HG03095 (cell line): ENCODE results near the gene GLDN.
"Not testable (repeated sequence)": the region's sequence is repeated elsewhere in the genome, so short reads cannot be mapped to it uniquely, and the experiment has no call there.

Experiments used
- ATAC-seq: cut with Tn5 transposase; IDR thresholded peaks from one replicate; pipeline ENCODE4 v1.9.1; 2021; ENCODE audit warnings: moderate library complexity; ENCODE audit not compliant: unreplicated experiment

Gene GLDN

DNA sequence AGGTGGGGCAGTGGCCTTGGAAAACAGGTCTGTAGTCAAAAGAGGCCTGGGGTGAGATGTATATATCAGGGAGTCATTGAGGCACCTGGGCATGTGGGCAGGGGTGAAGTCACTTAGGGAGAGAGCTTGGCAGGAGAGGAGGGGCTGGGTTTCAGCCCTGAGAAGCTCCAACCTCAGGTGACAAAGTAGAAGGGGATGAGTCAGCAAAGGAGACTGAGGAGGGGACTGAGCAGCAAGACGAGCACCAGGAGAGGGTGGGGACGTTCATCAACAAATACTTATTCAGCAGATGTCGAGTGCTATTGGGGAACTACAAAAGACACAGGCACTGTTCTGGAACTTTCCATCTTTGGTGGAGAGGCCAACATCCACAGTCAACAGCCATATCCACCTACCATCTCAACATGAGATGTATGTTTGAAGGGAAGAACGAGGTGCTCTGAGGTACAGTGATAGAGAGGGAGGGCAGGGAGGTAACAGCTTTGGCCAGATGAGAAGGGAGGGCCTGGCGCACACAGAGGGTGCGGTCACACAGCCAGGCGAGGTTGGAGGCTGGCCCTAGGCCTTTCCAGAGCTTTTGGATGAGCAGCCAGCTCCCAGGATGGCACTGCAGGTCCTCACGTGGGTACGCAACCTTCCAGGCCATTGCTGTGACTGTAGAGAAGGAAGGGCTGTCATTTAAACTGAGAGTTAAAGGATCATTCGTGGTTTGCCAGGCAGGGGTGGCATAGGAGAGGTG is 45.7 kb downstream of the GLDN start:
- no peak for ATAC-seq

DNA sequence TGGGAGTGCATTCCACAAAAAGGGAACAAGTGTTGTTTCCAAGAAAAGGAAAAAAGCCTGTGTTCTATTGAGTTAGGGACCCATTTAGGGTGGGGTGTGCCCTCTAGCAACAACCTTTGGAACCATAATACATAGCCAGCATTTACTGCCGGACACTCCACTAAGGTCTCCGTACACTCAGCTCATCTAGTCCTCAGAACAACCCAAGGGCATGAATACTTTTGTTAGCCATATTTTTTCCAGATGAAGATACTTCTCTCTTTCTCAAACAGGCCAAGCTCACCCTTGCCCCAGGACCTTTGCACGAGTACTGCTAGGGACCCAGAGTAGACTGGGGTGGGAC is 46.2 kb downstream of the GLDN start:
- no peak for ATAC-seq

DNA sequence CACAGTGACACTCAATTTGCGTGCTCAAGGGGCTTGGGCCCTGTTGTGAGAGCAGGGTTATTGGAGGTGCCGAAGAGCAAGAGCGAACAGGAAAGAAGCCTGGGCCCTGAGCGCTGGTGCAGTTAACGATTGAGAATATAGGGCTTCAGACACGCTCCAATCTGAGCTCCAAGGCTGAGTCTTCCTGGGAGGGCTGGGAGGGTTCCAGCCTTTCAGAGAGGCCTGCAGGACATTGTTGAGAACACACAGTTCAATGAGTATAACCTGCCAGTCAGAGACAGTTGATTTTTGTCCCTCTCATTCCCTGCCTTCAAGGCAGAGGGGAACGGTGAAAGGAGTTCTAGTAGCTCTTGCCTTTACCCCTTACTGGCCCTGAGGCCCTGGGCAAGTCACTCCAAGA is 47.3 kb downstream of the GLDN start:
- ATAC-seq = no peak

DNA sequence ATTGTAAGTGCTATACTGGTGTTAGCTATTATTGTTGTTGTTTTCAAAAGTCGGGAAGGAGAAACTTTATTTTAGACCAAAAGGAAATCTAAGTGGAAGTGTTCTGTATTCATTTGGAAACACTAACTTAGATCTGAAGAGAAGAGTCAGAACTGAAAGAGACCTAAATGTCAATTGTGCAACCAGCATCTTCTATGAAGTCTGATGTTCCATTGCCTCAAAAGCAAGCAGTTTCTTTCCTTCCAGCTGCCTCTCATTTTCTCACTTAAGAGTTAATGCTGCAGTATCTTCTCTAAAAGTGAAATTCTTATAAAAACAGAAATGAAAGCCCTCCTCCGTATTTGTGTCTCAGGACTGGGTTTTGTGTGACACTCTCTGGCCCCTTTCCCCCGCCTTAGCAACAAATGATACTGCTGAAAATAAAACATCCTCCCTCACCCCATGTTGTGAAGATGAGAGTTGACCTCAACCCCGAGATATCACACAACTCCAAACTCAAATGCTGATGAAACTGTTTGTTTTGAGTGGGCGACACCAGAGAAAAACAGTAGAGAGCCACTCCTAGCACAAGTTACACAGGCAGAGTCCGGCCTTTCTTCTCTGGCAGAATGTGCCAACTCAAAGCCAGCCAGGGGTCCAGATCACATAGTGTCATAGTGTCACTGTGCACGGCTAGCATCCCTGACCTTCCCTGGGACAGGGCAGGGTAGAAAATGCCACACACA is 48.9 kb downstream of the GLDN start:
- no peak for ATAC-seq

DNA sequence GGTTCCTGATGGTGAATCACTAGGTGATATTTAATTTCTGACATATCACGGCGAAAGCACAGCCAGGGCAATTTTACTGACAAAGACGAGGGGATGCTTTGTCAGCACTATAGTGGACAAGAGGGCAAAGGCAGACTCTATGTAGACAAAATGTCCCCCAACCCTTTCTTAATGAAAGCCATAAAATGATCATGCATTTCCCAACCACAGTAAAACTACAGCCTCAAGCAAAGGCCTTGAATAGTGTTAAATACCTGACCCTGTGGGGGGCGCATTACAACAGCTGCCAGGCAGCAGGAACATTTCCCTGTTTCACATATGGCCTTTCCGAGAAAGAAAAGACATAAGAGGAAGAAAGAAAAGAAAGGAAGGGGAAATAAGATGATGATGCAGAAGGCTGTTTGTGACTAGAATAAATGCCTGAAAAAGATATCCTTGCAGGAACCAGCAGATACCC is 49.5 kb downstream of the GLDN start:
- ATAC-seq = no peak

DNA sequence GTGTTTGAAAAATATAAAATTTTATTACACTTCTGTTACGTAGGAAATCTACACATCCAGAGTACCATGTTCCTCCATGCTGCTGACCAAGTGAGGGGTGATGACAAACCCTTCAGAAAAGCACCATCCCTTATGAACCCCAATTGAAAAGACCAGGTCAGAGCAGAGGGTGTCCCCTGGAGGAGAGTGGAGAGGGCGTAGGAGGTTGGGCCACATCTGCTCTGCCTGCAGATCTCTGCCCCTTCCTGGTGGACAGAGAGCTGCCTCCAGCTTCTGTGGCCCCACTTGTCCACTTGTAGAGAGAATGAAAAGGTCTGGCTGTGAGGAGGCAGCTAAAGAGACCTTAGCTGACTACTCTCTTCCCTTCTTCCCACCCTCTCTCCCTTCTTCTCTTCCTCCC is 55.5 kb downstream of the GLDN start:
- no peak for ATAC-seq

DNA sequence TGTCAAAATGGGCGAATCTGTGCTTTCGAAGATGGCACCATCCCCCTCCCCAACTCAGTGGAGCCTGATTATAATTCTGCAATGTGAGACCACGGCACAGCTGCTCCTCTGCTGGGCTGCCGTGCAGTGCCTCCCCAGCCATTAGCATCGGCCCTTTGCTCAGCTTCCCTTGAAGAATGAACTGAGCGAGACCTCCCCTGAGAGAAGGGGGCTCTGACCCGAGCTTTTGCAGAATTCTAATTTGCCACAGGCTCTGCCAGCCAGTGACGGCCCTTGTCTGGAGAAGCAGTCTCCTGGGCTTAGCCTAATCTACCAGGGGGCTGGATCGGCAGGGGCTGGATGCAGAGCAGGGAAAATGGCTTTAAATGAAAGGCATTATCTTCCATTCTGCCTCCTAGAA is 57.2 kb downstream of the GLDN start:
- ATAC-seq = no peak

DNA sequence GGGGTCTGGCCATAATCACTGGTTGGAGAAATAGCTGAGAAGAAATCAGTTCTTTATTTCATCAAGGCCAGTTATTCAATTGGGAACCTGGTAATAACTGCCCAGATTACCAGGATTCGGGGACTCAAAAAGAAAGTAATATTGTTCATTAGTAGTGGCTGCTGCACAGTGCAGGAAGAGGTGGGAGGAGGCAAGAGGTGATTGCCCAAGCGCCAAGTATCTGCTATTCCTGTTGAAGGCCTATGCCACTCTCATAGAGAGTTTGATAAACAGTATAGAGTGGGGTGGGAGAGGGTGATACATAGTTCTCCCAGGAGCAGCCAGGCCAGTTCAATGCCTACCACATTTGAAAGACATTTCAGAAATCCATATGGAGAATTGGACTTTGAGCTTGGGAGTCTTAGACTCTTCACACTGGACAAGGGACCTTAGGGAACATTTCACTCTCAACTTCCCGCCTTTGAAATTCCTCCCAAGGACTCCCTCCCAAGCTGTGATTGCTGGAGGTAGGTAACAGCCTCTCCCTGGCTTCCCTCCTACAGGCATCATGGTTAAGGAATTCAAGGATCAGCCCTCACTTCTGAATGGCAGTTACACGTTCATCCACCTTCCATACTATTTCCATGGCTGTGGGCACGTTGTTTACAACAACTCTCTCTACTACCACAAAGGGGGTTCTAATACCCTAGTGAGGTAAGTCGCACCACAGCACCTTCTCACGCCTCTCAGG is 59.8 kb downstream of the GLDN start:
- no peak for ATAC-seq

DNA sequence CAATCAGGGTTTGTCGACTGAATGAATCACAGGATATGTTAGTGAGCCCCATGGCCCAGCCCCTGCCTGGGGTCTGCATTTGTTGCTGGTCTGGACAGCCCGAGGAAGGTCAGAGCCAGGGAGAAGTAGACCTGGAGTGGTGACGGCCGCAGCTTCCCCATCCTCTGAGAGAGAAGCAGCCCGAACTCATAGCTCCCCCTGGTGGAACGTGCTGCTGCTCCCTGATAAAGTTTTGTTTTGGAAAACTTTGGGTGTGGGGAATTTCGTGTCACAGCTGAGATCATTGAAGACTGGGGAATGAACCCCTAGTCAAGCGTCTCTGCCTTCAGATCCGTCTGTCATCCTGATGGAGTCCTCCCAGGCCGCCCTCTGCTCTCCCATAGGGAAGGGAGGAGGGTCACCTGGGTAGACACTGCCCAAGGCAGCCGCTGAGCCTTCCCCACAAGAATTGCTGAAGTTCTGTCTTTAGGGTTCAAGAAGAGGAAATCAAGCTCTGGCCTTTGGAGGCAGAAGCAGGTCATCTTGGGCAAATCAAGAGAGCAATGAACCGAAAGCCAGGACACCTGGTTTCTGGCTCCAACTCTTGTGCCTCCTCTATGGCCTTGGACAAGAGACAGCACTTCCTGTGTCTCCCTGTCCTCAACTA is 60.5 kb downstream of the GLDN start:
- ATAC-seq = no peak

DNA sequence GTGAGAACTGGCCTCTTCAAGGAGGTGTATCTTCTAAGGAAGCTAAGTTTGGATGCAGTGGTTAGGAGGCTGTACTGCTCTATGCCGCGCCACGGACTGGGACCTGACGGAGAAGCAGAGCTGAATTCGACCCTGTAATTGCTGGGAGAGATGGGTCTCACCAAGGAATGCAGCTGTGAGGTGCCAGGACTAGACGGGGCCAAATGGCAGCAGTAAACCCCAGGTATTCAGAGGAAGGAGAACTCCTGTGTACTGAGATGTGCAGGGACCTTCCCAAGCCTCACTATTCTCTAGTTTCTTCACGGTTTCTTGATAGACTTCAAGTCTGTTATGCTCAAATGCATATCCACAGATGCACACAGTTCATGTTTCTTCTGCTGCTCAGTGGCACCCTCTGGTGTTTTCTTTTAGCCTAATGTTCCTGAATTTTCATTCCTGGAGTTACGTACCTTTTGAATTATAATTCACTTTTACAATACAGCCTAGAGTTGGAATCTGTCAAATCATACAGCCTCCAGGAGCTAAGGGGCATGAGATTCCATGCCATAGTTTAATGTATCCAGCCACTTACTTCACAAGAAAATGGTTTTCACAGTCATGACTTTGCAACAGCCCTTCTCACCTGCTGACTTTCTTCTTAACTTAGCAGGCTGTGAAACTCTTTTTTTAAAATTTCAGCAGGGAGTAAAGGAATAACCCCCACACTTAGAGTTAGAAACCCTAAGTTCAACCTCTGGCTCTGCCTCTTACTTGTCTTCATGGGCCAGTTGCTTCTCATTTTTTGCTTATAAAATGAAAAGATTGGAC is 61.8 kb downstream of the GLDN start:
- no peak for ATAC-seq

DNA sequence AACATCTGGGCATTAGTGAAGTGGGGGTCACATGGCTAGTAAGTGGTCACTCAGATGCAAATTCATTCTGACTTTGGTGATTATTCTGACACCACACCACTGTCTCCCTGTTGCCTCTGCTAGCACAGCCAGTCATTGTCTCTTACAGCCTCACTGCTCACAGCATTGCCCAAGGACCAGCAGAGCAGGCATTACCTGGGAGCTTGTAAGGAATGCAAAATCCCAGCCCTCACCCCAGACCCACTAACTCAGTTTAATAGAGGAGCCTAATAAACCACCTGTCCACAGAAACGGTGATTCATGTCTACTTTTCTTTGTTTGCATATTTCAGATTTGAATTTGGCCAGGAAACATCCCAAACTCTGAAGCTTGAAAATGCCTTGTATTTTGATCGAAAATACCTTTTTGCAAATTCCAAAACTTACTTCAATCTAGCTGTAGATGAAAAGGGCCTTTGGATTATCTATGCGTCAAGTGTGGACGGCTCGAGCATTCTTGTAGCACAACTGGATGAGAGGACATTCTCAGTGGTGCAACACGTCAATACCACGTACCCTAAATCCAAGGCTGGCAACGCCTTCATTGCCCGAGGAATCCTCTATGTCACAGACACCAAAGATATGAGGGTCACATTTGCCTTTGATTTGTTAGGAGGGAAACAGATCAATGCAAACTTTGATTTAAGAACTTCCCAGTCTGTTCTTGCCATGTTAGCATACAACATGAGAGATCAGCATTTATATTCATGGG is 62.7 kb downstream of the GLDN start:
- ATAC-seq = no peak

DNA sequence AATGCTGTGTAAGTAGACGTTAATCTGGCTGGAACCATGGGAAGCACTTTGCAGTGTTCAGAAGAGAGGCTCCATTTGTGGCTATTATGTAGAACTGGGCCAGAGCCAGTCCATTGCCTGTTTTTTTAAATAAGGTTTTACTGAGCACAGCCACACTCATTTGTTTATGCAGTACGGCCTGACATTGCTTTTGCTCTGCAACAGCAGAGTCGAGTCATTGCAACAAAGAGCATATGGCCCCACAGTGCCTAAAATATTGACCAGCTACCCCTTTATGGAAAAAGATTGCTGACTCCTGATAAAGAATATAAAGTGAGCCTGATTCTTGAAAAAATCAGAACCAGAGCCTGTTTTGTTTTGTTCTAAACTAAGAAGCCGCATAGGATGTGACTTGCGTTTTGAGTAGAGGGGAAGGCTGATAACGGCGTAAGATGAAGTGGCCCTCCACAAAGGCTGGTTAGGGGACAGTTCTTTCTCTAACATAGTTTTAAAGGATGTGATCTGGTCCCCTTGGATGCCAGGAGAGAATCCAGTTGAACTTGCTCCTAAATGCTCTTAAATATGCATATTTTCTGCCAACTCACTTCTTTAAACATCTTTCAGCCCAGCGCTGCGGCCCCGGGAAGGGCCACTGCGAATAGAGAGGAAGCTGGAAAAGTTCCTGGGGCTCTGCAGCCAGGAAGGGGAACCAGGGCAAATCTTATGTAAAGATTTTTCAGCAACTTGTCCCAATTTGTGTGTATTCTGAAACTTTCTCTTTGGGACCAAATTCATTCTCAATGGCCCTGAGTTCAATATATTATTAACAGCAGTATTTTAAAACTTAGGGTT is 64.5 kb downstream of the GLDN start:
- ATAC-seq = no peak

DNA sequence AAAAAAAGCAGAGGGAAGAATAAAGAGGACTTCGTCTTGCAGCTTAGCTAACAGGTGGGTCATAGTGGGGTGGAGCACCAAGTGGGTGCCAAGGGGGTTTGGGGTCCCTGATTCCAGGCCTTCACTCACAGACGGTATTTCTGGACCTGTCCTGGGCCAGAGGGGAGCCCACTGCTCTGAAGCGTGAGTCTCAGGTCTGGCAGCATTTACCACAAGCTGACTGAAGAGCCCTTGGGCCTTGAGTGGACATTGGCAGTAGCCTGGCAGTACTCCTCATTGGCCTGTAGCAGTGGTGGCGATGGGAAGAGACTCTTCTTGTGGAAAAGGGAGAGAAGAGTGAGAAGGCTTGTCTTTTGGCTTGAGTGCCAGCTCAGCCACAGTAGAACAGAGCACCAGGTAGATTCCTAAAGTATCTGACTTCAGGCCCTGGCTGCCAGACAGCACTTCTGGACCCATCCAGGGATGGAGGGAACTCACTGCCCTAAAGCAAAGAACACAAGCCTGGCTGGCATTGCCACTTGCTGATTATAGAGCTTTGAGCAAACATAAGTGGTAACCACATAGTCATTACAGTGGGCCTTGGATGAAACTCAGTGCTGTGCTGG is 72.9 kb downstream of the GLDN start:
- no peak for ATAC-seq

DNA sequence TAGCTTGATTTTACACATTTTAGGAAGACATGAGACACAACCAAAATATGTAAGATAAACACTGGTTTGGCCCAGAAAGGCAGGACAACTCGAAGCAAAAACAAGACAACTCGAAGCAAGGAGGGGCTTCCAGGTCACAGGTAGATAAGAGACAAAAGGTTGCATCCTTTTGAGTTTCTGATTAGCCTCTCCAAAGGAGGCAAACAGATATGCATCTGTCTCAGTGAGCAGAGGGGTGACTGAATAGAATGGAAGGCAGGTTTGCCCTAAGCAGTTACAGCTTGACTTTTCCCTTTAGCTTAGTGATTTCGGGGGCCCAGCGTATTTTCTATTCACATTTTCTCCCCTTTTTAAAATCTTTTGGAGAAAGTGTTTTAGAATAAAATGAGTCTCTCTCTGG is 74.7 kb downstream of the GLDN start:
- ATAC-seq = no peak

DNA sequence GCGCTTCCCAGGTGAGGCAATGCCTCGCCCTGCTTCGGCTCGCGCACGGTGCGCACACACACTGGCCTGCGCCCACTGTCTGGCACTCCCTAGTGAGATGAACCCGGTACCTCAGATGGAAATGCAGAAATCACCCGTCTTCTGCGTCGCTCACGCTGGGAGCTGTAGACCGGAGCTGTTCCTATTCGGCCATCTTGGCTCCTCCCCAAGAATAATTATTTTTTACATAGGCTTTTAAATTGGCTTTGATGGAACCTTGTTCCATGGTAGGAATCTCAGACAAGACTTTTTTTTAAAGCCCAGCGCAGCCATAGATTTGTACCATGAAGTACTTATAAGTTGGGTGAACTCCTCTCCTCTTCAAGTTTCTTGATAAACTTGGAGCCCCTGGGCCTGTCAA is 81.6 kb downstream of the GLDN start:
- ATAC-seq = not testable (repeated sequence)

DNA sequence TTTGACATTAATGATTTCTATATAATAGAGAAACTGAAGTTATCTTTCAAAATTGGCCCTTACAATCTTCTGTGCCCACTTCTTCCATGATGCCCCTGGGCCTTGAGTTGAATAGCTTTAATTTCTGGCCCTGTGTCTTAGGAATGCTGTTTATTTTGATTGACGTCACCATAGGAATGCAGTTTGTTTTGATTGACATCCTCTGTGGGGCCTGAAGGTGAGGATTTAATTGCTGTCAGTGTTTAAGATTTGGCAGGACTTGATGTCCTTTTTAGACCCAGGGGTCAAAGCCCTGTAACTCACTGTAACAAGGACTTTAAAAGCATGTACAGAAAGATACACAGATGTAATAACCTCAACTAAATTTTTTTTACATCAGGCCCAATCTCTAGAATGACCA is 83.3 kb downstream of the GLDN start:
- ATAC-seq = no peak

DNA sequence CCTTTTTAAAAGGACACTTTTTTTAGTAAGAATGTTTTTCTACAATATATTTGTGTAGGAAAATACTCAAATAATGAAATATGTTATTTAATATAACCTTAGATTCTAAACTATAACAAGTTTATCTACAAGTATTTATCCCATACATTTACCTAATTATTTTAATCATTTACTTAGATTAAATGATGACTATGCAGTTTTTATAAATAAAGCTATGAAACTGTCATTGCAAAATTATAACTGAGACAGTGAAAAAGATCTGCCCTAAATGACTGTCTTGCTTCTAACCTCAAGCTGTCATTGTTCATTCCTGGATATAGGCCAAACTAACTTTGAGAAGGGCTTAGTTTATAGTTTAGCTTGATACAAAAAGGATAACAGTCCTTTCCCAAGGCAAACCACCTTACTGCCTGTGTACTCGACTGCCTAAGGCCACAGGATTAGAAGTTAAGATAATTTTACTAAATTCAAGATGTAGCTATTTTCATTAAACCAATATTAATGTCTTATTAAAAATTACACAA is 84.1 kb downstream of the GLDN start:
- no peak for ATAC-seq

DNA sequence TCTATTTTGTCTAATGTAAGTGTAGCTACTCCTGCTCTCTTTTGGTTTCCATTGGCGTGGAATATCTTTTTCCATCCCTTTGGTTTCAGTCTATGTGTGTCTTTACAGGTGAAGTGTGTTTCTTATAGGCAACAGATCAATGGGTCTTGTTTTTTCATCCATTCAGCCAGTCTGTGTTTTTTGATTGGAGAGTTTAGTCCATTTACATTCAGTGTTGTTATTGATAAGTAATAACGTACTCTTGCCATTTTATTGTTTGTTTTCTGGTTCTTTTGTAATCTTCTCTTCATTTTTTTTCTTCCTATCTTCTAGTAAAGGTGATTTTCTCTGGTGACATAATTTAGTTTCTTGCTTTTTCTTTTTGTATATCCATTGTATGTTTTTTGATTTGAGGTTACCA is 97.1 kb downstream of the GLDN start:
- ATAC-seq = no peak
